Liver (tissue), 9 donors: Measurements from ENCODE around the gene LCORL. TPM values are rescaled to one million over a fixed set of nuclear protein-coding genes. Genes with fewer than 3 reads are reported as not detected.

Experiments
- DNase-seq: peaks from one replicate; pipeline ENCODE4 v3.0.0-alpha.2; 2017; ENCODE audit warnings: low spot score
- H3K27ac ChIP-seq, 2 donors: one replicate each; pipeline ENCODE4 v1.7.0; 2013; ENCODE audit warnings: inconsistent platforms in 2 of 2, low read length in 2 of 2, control low read depth in 1 of 2, low read depth in 1 of 2, mild to moderate bottlenecking in 1 of 2
- H3K27me3 ChIP-seq, 4 donors: one replicate each; pipeline versions ENCODE4 v1.6.1 to v1.7.0; 2013; ENCODE audit warnings: low read length in 3 of 4, inconsistent platforms in 1 of 4, mild to moderate bottlenecking in 1 of 4, moderate library complexity in 1 of 4; ENCODE audit not compliant: control insufficient read depth in 4 of 4, insufficient read depth in 4 of 4
- H3K36me3 ChIP-seq, 4 donors: one replicate each; pipeline versions ENCODE4 v1.6.1 to v1.7.0; 2013; ENCODE audit warnings: low read length in 3 of 4, mild to moderate bottlenecking in 3 of 4, low read depth in 1 of 4, moderate library complexity in 1 of 4; ENCODE audit not compliant: control insufficient read depth in 4 of 4, insufficient read depth in 3 of 4
- H3K4me1 ChIP-seq, 4 donors: one replicate each; pipeline versions ENCODE4 v1.6.1 to v1.7.0; 2013; ENCODE audit warnings: low read length in 3 of 4, mild to moderate bottlenecking in 3 of 4, moderate library complexity in 1 of 4; ENCODE audit not compliant: control insufficient read depth in 4 of 4, insufficient read depth in 4 of 4
- H3K4me3 ChIP-seq, 3 donors: one replicate each; pipeline versions ENCODE4 v1.6.1 to v1.7.0; 2013; ENCODE audit warnings: low read length in 3 of 3, control low read depth in 1 of 3, low read depth in 1 of 3, mild to moderate bottlenecking in 1 of 3
- H3K9ac ChIP-seq, 2 donors: one replicate each; pipeline ENCODE4 v1.7.0; 2013; ENCODE audit warnings: low read length in 2 of 2, mild to moderate bottlenecking in 2 of 2, moderate library complexity in 2 of 2, control low read depth in 1 of 2, low read depth in 1 of 2
- H3K9me3 ChIP-seq, 4 donors: one replicate each; pipeline versions ENCODE4 v1.6.1 to v1.7.0; 2013; ENCODE audit warnings: low read length in 3 of 4; ENCODE audit not compliant: control insufficient read depth in 4 of 4
- EGR1 ChIP-seq, 2 donors: IDR thresholded peaks; 2 replicates each; pipeline ENCODE4 v1.6.1; 2016 to 2018; ENCODE audit warnings: antibody characterized with exemption in 2 of 2, low read depth in 2 of 2
- FOXA1 ChIP-seq: IDR thresholded peaks from 2 replicates; pipeline ENCODE4 v1.6.1; 2016; ENCODE audit warnings: antibody characterized with exemption
- FOXA2 ChIP-seq: IDR thresholded peaks from 2 replicates; pipeline ENCODE4 v1.6.1; 2016; ENCODE audit warnings: antibody characterized with exemption
- GABPA ChIP-seq, 2 donors: IDR thresholded peaks in 1 of 2; conservative IDR thresholded peaks in 1 of 2; 2 replicates each; pipeline ENCODE4 v1.6.1; 2016; ENCODE audit warnings: antibody characterized with exemption in 2 of 2, mild to moderate bottlenecking in 1 of 2, moderate library complexity in 1 of 2
- HNF4A ChIP-seq, 2 donors: conservative IDR thresholded peaks; 2 replicates each; pipeline ENCODE4 v1.6.1; 2016; ENCODE audit warnings: antibody characterized with exemption in 2 of 2, mild to moderate bottlenecking in 2 of 2
- HNF4G ChIP-seq: IDR thresholded peaks from 2 replicates; pipeline ENCODE4 v1.6.1; 2016; ENCODE audit warnings: antibody characterized with exemption
- JUND ChIP-seq, 2 donors: IDR thresholded peaks; 2 replicates each; pipeline ENCODE4 v1.6.1; 2016; ENCODE audit warnings: antibody characterized with exemption in 2 of 2
- NR2F2 ChIP-seq: IDR thresholded peaks from 2 replicates; pipeline ENCODE4 v1.6.1; 2016; ENCODE audit warnings: antibody characterized with exemption
- RAD21 ChIP-seq, 2 donors: IDR thresholded peaks; 2 replicates each; pipeline ENCODE4 v1.6.1; 2016; ENCODE audit warnings: antibody characterized with exemption in 2 of 2, mild to moderate bottlenecking in 2 of 2
- RXRA ChIP-seq, 2 donors: IDR thresholded peaks; 2 replicates each; pipeline ENCODE4 v1.6.1; 2017 to 2018; ENCODE audit warnings: antibody characterized with exemption in 2 of 2, mild to moderate bottlenecking in 1 of 2
- SP1 ChIP-seq: IDR thresholded peaks from 2 replicates; pipeline ENCODE4 v1.6.1; 2018; ENCODE audit warnings: antibody characterized with exemption, mild to moderate bottlenecking
- TAF1 ChIP-seq: conservative IDR thresholded peaks from 2 replicates; pipeline ENCODE4 v1.6.1; 2016; ENCODE audit warnings: antibody characterized with exemption, mild to moderate bottlenecking
- YY1 ChIP-seq: IDR thresholded peaks from 2 replicates; pipeline ENCODE4 v1.6.1; 2016; ENCODE audit warnings: antibody characterized with exemption, mild to moderate bottlenecking
- WGBS: extraction: QIAGEN DNeasy Blood & Tissue Kit; methylation state at CpG from one replicate; pipeline ENCODE4 v1.1.7; 2013; 5-methylcytosine and 5-hydroxymethylcytosine counted together
- polyA plus RNA-seq, 2 donors: library from polyadenylated mRNA; stranded (reverse) in 1 of 2; unstranded in 1 of 2; fragments of 200-250 nt in 1 of 2; fragments of >200 nt in 1 of 2; fragmentation: Nextera tagmentation in 1 of 2; extraction: Ambion mirVana in 1 of 2; gene quantifications; one replicate each; pipeline versions ENCODE4 v1.2.1 to v1.2.3, GENCODE V29; 2013 to 2015
- total RNA-seq, 2 donors: library from RNA; depleted of rRNA; stranded (reverse); fragments of >200 nt; gene quantifications; one replicate each; pipeline ENCODE4 v1.2.3, GENCODE V29; 2014
- TF ChIP-seq, protein P1 (sequence below): IDR thresholded peaks from 2 replicates; pipeline ENCODE4 v1.6.1; 2016; ENCODE audit warnings: antibody characterized with exemption, mild to moderate bottlenecking
- TF ChIP-seq, protein P2 (sequence below): IDR thresholded peaks from 2 replicates; pipeline ENCODE4 v1.6.1; 2016; ENCODE audit warnings: antibody characterized with exemption
- TF ChIP-seq, protein P3 (sequence below): fragments of 150-350 bp; IDR thresholded peaks from 2 replicates; pipeline ENCODE4 v1.5.1; 2017; ENCODE audit warnings: improper control_type of control experiment, low read depth, low read length; ENCODE audit not compliant: missing input control
- TF ChIP-seq, protein P4 (sequence below): IDR thresholded peaks from 2 replicates; pipeline ENCODE4 v1.6.1; 2016; ENCODE audit warnings: antibody characterized with exemption
- TF ChIP-seq, protein P5 (sequence below): IDR thresholded peaks from 2 replicates; pipeline ENCODE4 v1.6.1; 2016; ENCODE audit warnings: antibody characterized with exemption
- donor health status: healthy.
- donor health status: healthy.
- donor health status: healthy.
- donor health status: healthy.
- donor health status: healthy.

Gene LCORL
- total and polyA plus RNA-seq, 4 donors: 2.1 to 12.0 (median 6.5) TPM

DNA sequence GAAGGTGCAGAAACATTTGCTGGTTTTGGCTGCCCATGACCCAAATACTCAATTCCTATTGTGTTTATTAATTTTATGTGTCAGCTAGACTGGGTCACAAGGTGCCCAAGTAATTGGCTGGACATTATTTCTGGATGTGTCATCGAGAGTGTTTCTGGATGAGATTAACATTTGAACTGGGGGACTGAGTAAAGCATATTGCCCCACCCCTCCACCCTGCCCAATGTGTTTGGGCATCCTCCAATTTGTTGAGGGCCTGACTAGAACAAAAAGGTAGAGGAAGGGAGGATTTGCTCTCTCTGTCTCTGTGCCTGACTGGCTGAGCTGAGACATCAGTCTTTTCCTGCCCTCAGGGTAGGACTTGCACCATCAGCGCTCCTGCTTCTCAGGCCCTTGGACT is 29.7 kb upstream of the LCORL start (continued):
- TF ChIP-seq, protein P1, sequence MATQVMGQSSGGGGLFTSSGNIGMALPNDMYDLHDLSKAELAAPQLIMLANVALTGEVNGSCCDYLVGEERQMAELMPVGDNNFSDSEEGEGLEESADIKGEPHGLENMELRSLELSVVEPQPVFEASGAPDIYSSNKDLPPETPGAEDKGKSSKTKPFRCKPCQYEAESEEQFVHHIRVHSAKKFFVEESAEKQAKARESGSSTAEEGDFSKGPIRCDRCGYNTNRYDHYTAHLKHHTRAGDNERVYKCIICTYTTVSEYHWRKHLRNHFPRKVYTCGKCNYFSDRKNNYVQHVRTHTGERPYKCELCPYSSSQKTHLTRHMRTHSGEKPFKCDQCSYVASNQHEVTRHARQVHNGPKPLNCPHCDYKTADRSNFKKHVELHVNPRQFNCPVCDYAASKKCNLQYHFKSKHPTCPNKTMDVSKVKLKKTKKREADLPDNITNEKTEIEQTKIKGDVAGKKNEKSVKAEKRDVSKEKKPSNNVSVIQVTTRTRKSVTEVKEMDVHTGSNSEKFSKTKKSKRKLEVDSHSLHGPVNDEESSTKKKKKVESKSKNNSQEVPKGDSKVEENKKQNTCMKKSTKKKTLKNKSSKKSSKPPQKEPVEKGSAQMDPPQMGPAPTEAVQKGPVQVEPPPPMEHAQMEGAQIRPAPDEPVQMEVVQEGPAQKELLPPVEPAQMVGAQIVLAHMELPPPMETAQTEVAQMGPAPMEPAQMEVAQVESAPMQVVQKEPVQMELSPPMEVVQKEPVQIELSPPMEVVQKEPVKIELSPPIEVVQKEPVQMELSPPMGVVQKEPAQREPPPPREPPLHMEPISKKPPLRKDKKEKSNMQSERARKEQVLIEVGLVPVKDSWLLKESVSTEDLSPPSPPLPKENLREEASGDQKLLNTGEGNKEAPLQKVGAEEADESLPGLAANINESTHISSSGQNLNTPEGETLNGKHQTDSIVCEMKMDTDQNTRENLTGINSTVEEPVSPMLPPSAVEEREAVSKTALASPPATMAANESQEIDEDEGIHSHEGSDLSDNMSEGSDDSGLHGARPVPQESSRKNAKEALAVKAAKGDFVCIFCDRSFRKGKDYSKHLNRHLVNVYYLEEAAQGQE: no peak
- TF ChIP-seq GABPA (IDR thresholded peaks at IDR 0.05 in 1 of 2, conservative IDR thresholded peaks at IDR 0.05 in 1 of 2) (no peak), HNF4G (no peak), JUND (IDR thresholded peaks at IDR 0.05) (no peak)

DNA sequence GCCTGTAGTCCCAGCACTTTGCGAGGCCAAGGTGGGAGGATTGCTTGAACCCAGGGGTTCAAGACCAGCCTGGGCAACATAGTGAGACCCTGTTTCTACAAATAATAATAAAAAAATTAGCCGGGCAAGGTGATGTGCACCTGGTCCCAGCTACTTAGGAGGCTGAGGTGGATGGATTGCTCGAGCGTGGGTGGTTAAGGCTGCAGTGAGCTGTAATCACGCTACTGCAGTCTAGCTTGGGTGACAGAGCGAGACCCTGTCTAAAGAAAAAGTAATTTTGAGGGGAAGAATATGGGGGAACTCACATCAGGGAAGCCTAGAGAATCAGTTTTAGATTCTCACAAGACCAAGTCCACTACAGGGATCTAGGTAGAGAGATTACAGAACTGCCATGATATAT is 28.9 kb upstream of the LCORL start:
- H3K27ac ChIP-seq: no peak overlapping the region
- no peaks in the 10 kb centered on the region for H3K36me3 ChIP-seq
- WGBS: 93% methylated on average over 6 of the region's 6 CpGs
- no peaks in the 10 kb centered on the region for H3K27me3 ChIP-seq
- TF ChIP-seq GABPA (IDR thresholded peaks at IDR 0.05 in 1 of 2, conservative IDR thresholded peaks at IDR 0.05 in 1 of 2) (no peak), RAD21 (IDR thresholded peaks at IDR 0.05) (no peak), NR2F2 (no peak), TAF1 (no peak)
- TF ChIP-seq, protein P2, sequence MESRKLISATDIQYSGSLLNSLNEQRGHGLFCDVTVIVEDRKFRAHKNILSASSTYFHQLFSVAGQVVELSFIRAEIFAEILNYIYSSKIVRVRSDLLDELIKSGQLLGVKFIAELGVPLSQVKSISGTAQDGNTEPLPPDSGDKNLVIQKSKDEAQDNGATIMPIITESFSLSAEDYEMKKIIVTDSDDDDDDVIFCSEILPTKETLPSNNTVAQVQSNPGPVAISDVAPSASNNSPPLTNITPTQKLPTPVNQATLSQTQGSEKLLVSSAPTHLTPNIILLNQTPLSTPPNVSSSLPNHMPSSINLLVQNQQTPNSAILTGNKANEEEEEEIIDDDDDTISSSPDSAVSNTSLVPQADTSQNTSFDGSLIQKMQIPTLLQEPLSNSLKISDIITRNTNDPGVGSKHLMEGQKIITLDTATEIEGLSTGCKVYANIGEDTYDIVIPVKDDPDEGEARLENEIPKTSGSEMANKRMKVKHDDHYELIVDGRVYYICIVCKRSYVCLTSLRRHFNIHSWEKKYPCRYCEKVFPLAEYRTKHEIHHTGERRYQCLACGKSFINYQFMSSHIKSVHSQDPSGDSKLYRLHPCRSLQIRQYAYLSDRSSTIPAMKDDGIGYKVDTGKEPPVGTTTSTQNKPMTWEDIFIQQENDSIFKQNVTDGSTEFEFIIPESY: no peak
- TF ChIP-seq, protein P3, sequence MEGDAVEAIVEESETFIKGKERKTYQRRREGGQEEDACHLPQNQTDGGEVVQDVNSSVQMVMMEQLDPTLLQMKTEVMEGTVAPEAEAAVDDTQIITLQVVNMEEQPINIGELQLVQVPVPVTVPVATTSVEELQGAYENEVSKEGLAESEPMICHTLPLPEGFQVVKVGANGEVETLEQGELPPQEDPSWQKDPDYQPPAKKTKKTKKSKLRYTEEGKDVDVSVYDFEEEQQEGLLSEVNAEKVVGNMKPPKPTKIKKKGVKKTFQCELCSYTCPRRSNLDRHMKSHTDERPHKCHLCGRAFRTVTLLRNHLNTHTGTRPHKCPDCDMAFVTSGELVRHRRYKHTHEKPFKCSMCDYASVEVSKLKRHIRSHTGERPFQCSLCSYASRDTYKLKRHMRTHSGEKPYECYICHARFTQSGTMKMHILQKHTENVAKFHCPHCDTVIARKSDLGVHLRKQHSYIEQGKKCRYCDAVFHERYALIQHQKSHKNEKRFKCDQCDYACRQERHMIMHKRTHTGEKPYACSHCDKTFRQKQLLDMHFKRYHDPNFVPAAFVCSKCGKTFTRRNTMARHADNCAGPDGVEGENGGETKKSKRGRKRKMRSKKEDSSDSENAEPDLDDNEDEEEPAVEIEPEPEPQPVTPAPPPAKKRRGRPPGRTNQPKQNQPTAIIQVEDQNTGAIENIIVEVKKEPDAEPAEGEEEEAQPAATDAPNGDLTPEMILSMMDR: no peak
- H3K9me3 ChIP-seq: no peaks in the 10 kb centered on the region
- H3K4me3 ChIP-seq: no peak overlapping the region
- no peak for DNase-seq
- no peak overlapping the region for H3K9ac ChIP-seq
- no peaks in the 10 kb centered on the region for H3K4me1 ChIP-seq

DNA sequence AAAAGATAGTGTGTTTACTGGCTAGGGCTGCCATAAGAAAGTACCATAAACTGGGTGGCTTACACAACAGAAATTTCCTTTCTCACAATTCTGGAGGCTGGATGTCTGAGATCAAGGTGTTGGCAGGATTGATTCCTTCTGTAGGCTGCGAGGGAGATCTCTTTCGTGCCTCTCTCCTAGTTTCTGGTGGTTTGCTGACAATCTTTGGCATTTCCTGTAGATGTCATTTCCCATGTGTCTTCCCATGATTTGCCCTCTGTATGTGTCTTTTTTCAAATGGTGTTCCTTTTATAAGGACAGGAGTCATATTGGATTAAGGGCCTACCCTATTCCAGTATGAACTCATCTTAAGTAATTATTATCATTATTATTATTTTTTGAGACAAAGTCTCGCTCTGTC is 27.9 kb upstream of the LCORL start:
- Histone ChIP-seq H3K27me3 (no peaks in the 10 kb centered on the region), H3K4me3 (no peak overlapping the region), H3K4me1 (no peaks in the 10 kb centered on the region), H3K27ac (no peak overlapping the region), H3K9me3 (no peaks in the 10 kb centered on the region), H3K36me3 (no peaks in the 10 kb centered on the region), H3K9ac (no peak overlapping the region)
- no peak for DNase-seq
- TF ChIP-seq HNF4G (no peak), FOXA2 (no peak), YY1 (no peak), EGR1 (IDR thresholded peaks at IDR 0.05; ENCODE audit: low read depth in 2 of 2) (no peak), FOXA1 (no peak), SP1 (no peak), HNF4A (conservative IDR thresholded peaks at IDR 0.05) (no peak), RXRA (IDR thresholded peaks at IDR 0.05) (no peak), NR2F2 (no peak), TAF1 (no peak), RAD21 (IDR thresholded peaks at IDR 0.05) (no peak), JUND (IDR thresholded peaks at IDR 0.05) (no peak)
- TF ChIP-seq, protein P4, sequence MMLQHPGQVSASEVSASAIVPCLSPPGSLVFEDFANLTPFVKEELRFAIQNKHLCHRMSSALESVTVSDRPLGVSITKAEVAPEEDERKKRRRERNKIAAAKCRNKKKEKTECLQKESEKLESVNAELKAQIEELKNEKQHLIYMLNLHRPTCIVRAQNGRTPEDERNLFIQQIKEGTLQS: no peak
- TF ChIP-seq, protein P3: no peak
- TF ChIP-seq, protein P5, sequence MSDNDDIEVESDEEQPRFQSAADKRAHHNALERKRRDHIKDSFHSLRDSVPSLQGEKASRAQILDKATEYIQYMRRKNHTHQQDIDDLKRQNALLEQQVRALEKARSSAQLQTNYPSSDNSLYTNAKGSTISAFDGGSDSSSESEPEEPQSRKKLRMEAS: no peak
- 81% methylated on average over 3 of the region's 3 CpGs for WGBS
